CD4-positive, alpha-beta memory T cell (primary cell): Measurements from ENCODE around the gene SLC2A10. TPM values are rescaled to one million over a fixed set of nuclear protein-coding genes. Genes with fewer than 3 reads are reported as not detected.

ENCODE experiments used
- CTCF ChIA-PET: fragments of 350-600 bp; sonication (Branson Sonifier 250); formaldehyde crosslinking; loops from one replicate; lab custom pipeline; 2021; ENCODE audit warnings: inconsistent platforms; ENCODE audit not compliant: partially characterized antibody; lab: Charles Lee
- POLR2A ChIA-PET: fragments of 350-600 bp; sonication (Branson Sonifier 250); formaldehyde crosslinking; loops from one replicate; lab custom pipeline; 2021; ENCODE audit not compliant: partially characterized antibody; lab: Charles Lee
- DNase-seq, 5 donors: peaks; one replicate each; pipeline versions ENCODE4 v3.0.0 to v3.0.0-alpha.2; 2020 to 2022; ENCODE audit warnings: mixed read lengths in 1 of 5
- H3K27ac ChIP-seq: one replicate; pipeline ENCODE4 v1.7.0; 2013; ENCODE audit warnings: low read depth, low read length
- H3K27me3 ChIP-seq: 2 replicates; pipeline ENCODE4 v1.7.0; 2013; ENCODE audit warnings: mild to moderate bottlenecking, low read length, moderate library complexity; ENCODE audit not compliant: insufficient read depth
- H3K36me3 ChIP-seq: 2 replicates; pipeline ENCODE4 v1.7.0; 2013; ENCODE audit warnings: mild to moderate bottlenecking, low read length, moderate library complexity; ENCODE audit not compliant: insufficient read depth
- H3K4me1 ChIP-seq: 2 replicates; pipeline ENCODE4 v1.7.0; 2013; ENCODE audit warnings: mild to moderate bottlenecking, low read length, moderate library complexity; ENCODE audit not compliant: insufficient read depth
- H3K4me3 ChIP-seq, 2 donors: one replicate each; pipeline ENCODE4 v1.7.0; 2013; ENCODE audit warnings: low read length in 2 of 2, mild to moderate bottlenecking in 1 of 2
- H3K9me3 ChIP-seq, 2 donors: one replicate each; pipeline ENCODE4 v1.7.0; 2013; ENCODE audit warnings: low read length in 2 of 2, control low read depth in 1 of 2; ENCODE audit not compliant: control insufficient read depth in 1 of 2
- H3K27ac Mint-ChIP-seq, 7 donors: one replicate each; pipeline ENCODE4 v1.8.0; 2020 to 2021; ENCODE audit warnings: mixed read lengths in 7 of 7, mild to moderate bottlenecking in 6 of 7, inconsistent platforms in 3 of 7, moderate library complexity in 3 of 7
- H3K27me3 Mint-ChIP-seq, 2 donors: one replicate each; pipeline ENCODE4 v1.8.0; 2020 to 2021; ENCODE audit warnings: mixed read lengths in 2 of 2
- H3K36me3 Mint-ChIP-seq, 2 donors: one replicate each; pipeline ENCODE4 v1.8.0; 2020 to 2021; ENCODE audit warnings: mixed read lengths in 2 of 2, inconsistent platforms in 1 of 2, mild to moderate bottlenecking in 1 of 2
- H3K4me1 Mint-ChIP-seq, 4 donors: one replicate each; pipeline ENCODE4 v1.8.0; 2020 to 2021; ENCODE audit warnings: mixed read lengths in 4 of 4, mild to moderate bottlenecking in 1 of 4
- H3K4me3 Mint-ChIP-seq, 8 donors: one replicate each; pipeline ENCODE4 v1.8.0; 2020 to 2021; ENCODE audit warnings: mixed read lengths in 8 of 8, mild to moderate bottlenecking in 7 of 8, moderate library complexity in 6 of 8, inconsistent platforms in 3 of 8
- H3K9me3 Mint-ChIP-seq, 8 donors: one replicate each; pipeline ENCODE4 v1.8.0; 2020 to 2021; ENCODE audit warnings: mixed read lengths in 8 of 8, mild to moderate bottlenecking in 5 of 8, inconsistent platforms in 3 of 8, moderate library complexity in 1 of 8
- intact Hi-C: fragments of 100-400 bp; cut with micrococcal nuclease; formaldehyde crosslinking; loops from one replicate; pipeline ENCODE4 v1.15.1; 2023
- polyA plus RNA-seq, 2 donors: library from polyadenylated mRNA; unstranded; fragments of 300-500 nt; fragmentation: Illumina TruSeq; gene quantifications; one replicate each; pipeline ENCODE4 v1.2.3, GENCODE V29; 2021
- total RNA-seq, 2 experiments: library from RNA; stranded (reverse); gene quantifications; one replicate each; pipeline ENCODE4 v1.2.3, GENCODE V29; 2021

The SLC2A10 gene
- total and polyA plus RNA-seq, 4 experiments from 2014 or later: not detected

DNA sequence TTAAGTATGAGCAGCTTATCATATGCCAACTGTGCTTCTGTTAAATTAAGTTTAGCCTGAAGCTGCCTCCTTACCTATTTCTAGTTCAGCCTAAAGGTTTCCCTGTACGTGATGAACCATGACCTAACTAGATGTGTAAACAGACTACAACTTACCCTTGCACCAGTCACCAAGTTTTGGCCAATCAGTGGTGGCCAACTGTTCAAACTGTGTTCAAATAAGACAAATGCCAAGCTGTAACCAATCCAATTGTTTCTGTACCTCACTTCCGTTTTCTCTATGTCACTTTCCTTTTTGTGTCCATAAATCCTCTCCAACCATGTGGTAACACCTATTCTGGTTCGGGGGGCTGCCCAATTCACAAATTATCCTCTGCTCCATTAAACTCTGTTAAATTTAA is 6.0 kb upstream of the SLC2A10 start:
- Mint-ChIP-seq H3K27ac (no peak overlapping the region), H3K27me3 (peaks cover 21 to 54% of the 10 kb centered on the region in 2 donors), H3K4me1 (peaks cover 0 to under 1% (median 0%) of the 10 kb centered on the region in 4 donors), H3K4me3 (no peak overlapping the region), H3K9me3 (peaks cover 0 to 21% (median 9%) of the 10 kb centered on the region in 8 donors), H3K36me3 (peaks cover 0 to 2% of the 10 kb centered on the region in 2 donors)
- CTCF ChIA-PET: interaction anchor here (0.9 kb wide), 1 partner anchor 9 kb away, joined by 4 read pairs; no protein-coding TSS in a partner anchor
- DNase-seq: no peak
- Histone ChIP-seq H3K36me3 (no peaks in the 10 kb centered on the region), H3K9me3 (no peaks in the 10 kb centered on the region), H3K4me3 (no peak overlapping the region), H3K27ac (no peak overlapping the region), H3K4me1 (no peaks in the 10 kb centered on the region), H3K27me3 (peaks cover 9% of the 10 kb centered on the region)
- POLR2A ChIA-PET: no interaction called here
- intact Hi-C loops: no loop called here

DNA sequence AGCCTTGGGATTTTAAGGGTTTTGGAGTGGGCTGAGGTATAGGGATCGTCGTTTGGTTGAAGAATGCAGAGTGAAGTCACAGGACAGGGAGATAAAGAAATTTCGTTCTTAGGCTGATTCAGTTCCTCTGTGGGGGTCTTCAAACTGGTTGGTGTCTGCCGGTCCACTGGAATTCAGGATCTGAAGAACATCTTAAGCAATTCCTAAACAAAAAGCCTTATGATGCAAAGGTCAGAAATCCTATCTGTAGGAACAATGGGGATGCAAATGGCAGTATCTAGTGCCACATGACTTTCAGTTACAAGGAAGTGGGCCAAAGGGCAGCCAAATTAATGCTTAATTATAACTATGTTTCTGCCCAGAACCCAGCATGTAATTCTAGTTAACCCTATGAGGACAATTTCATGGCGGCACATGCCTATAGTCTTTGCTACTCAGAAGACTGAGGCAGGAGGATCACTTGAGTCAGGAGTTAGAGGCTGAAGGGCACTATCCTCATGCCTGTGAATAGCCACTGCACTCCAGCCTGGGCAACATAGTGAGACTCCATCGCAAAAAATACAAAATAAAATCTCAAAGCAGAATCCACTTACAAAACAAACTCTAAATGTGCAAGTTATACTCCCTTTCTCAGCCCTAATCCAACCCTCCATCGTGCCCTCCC is 4.6 kb upstream of the SLC2A10 start:
- H3K27ac Mint-ChIP-seq: no peak overlapping the region
- peaks cover 22 to 56% of the 10 kb centered on the region in 2 donors for H3K27me3 Mint-ChIP-seq
- ChIA-PET CTCF (no interaction called here), POLR2A (no interaction called here)
- H3K36me3 ChIP-seq: no peaks in the 10 kb centered on the region
- no peak overlapping the region for H3K4me3 ChIP-seq
- peaks cover 9% of the 10 kb centered on the region for H3K27me3 ChIP-seq
- DNase-seq: no peak
- no peaks in the 10 kb centered on the region for H3K9me3 ChIP-seq
- no peaks in the 10 kb centered on the region for H3K4me1 ChIP-seq
- H3K4me3 Mint-ChIP-seq: no peak overlapping the region
- H3K36me3 Mint-ChIP-seq: peaks cover 0 to 2% of the 10 kb centered on the region in 2 donors
- H3K4me1 Mint-ChIP-seq: peaks cover 3 to 9% (median 5%) of the 10 kb centered on the region in 4 donors
- no peak overlapping the region for H3K27ac ChIP-seq
- intact Hi-C loops: no loop called here
- H3K9me3 Mint-ChIP-seq: peaks cover 0 to 21% (median 9%) of the 10 kb centered on the region in 8 donors

DNA sequence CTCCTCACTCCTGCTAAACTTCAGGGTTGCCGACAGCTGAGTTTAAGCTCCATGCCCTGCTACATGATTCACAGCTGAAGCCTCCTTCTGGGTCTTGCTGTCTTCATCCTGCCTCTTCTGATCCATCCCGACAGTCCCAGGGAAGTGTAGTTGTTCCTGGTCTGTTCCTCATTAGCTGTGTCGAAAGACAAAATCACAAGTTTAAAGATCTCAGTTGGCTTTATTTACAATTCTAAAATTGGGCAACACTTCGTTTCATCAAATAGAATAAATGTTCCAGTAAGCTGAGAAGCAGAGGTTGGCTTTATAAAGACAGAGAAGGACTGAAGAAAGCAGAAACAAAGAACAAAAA is 4.1 kb upstream of the SLC2A10 start:
- CTCF ChIA-PET: interaction anchor here (0.8 kb wide), 1 partner anchor 718 kb away, joined by 3 read pairs; no protein-coding TSS in a partner anchor
- Mint-ChIP-seq H3K4me3 (no peak overlapping the region), H3K27me3 (peaks cover 27 to 57% of the 10 kb centered on the region in 2 donors), H3K9me3 (peaks cover 0 to 21% (median 9%) of the 10 kb centered on the region in 8 donors), H3K27ac (no peak overlapping the region), H3K36me3 (peaks cover 0 to 2% of the 10 kb centered on the region in 2 donors), H3K4me1 (peaks cover 7 to 15% (median 10%) of the 10 kb centered on the region in 4 donors)
- Histone ChIP-seq H3K27me3 (peaks cover 14% of the 10 kb centered on the region), H3K36me3 (no peaks in the 10 kb centered on the region), H3K9me3 (no peaks in the 10 kb centered on the region), H3K27ac (no peak overlapping the region), H3K4me3 (no peak overlapping the region), H3K4me1 (no peaks in the 10 kb centered on the region)
- POLR2A ChIA-PET: no interaction called here
- intact Hi-C loops: no loop called here
- DNase-seq: no peak

DNA sequence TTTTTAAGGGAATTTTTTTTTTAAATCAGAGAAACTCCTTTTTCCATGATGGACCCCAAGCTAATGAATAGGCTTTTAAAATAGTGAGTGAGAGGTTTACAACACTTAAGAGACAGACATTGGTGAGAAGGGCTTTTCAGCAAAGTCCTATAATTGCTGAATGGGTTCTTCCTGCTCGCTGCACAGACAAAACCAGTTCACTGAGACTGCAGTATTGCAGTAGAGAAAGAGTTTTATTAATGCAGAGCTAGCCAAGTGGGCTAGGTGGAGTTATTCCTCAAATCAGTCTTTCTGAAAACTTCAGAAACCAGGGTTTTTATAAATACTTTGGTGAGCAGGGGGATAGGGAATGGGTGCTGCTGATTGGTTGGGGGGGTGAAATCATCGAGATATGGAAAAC is 3.2 kb upstream of the SLC2A10 start:
- Mint-ChIP-seq H3K36me3 (peaks cover 0 to 2% of the 10 kb centered on the region in 2 donors), H3K27me3 (peaks cover 28 to 59% of the 10 kb centered on the region in 2 donors), H3K4me3 (no peak overlapping the region), H3K9me3 (peaks cover 0 to 21% (median 9%) of the 10 kb centered on the region in 8 donors), H3K27ac (no peak overlapping the region), H3K4me1 (peaks cover 7 to 16% (median 12%) of the 10 kb centered on the region in 4 donors)
- Histone ChIP-seq H3K4me1 (no peaks in the 10 kb centered on the region), H3K27me3 (peaks cover 16% of the 10 kb centered on the region), H3K27ac (no peak overlapping the region), H3K4me3 (no peak overlapping the region), H3K36me3 (no peaks in the 10 kb centered on the region), H3K9me3 (no peaks in the 10 kb centered on the region)
- no peak for DNase-seq
- CTCF ChIA-PET: interaction anchor here (0.6 to 0.8 kb wide), 2 partner anchors 485 to 719 kb away, joined by 3 read pairs; no protein-coding TSS in a partner anchor
- POLR2A ChIA-PET: no interaction called here
- intact Hi-C loops: no loop called here

DNA sequence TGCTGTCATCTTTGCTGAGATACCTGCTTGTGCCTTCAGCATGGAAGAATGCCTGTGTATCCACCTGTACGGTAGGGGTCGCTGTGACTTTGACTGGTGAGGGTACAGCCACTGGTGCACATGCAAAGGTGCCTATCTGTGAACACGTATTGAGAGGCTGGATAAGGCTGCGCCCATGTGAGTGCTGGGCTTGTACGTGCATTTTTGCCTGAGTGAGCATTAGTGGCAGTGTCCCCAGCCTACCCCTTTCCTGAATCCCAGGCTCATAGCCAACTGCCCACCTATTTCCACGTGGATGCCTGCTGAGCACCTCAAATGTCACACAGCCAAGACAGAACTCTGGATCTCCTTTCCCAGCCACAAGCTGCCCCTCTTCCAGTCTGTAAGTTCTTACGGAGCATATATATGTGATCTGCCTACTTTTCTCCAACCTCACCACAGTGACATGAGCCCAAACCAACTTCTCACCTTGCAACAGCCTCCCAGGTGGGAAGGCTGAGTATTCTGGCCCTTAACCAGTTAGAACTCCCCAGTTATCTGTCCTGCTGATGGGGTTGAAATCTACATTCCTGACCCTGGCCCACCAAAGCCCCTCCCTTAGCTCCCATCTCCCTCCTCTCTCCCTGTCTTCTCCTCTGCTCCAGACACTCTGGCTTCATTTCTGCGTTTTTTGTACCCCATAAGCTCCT is 1.1 kb upstream of the SLC2A10 start:
- ChIA-PET CTCF (no interaction called here), POLR2A (no interaction called here)
- H3K4me1 ChIP-seq: no peaks in the 10 kb centered on the region
- no peak overlapping the region for H3K4me3 ChIP-seq
- H3K27me3 ChIP-seq: peaks cover 24% of the 10 kb centered on the region
- Mint-ChIP-seq H3K4me3 (no peak overlapping the region), H3K4me1 (peaks cover 7 to 16% (median 12%) of the 10 kb centered on the region in 4 donors), H3K36me3 (peaks cover 0 to 2% of the 10 kb centered on the region in 2 donors), H3K27ac (no peak overlapping the region), H3K27me3 (peaks cover 42 to 70% of the 10 kb centered on the region in 2 donors), H3K9me3 (peaks cover 0 to 21% (median 9%) of the 10 kb centered on the region in 8 donors)
- H3K9me3 ChIP-seq: no peaks in the 10 kb centered on the region
- no peaks in the 10 kb centered on the region for H3K36me3 ChIP-seq
- no peak overlapping the region for H3K27ac ChIP-seq
- intact Hi-C loops: no loop called here
- DNase-seq: no peak

DNA sequence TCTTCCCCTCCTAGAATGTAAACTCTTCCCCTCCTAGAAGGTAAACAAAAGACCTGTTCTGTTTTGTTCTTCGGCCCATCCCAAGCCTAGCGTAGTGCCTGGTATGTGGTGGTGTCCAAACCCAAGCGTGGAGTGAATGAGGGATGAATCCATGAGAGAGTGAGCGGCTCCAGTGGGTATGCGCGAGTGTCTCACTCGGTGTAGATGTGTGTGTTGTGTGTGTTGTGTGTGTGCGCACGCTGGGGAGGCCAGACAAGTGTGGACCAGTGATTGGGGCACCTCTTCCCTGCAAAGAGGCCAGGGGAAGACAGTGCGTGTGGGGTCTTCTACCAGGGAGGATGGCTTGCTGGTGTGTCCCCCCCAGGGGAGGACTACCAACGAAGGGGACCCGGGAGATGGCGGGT is 392 bp upstream of the SLC2A10 start:
- intact Hi-C loops: no loop called here
- Mint-ChIP-seq H3K36me3 (peaks cover 0 to 2% of the 10 kb centered on the region in 2 donors), H3K27me3 (peaks cover 44 to 70% of the 10 kb centered on the region in 2 donors), H3K4me1 (peaks cover 7 to 16% (median 12%) of the 10 kb centered on the region in 4 donors), H3K27ac (no peak overlapping the region), H3K4me3 (peak overlapping the region in 5 of 8 donors; percentile 15 to 69 (median 38)), H3K9me3 (peaks cover 0 to 21% (median 8%) of the 10 kb centered on the region in 8 donors)
- Histone ChIP-seq H3K9me3 (no peaks in the 10 kb centered on the region), H3K4me1 (no peaks in the 10 kb centered on the region), H3K36me3 (no peaks in the 10 kb centered on the region), H3K27me3 (peaks cover 24% of the 10 kb centered on the region), H3K27ac (no peak overlapping the region), H3K4me3 (no peak overlapping the region)
- POLR2A ChIA-PET: no interaction called here
- DNase-seq: no peak
- CTCF ChIA-PET: no interaction called here
